Mesendoderm (in vitro differentiated cells): ENCODE measurements around the gene MAPK14. TPM values are rescaled to one million over a fixed set of nuclear protein-coding genes. Genes with fewer than 3 reads are reported as not detected.
"Not testable (repeated sequence)": the region's sequence is repeated elsewhere in the genome, so short reads cannot be mapped to it uniquely, and the experiment has no call there.

Experiments
- DNase-seq: peaks from one replicate; pipeline ENCODE4 v3.0.0; 2013
- H2AK5ac ChIP-seq: 2 replicates; pipeline ENCODE4 v1.6.1; 2013; ENCODE audit warnings: low read length, inconsistent platforms
- H2BK120ac ChIP-seq: 2 replicates; pipeline ENCODE4 v1.6.1; 2013; ENCODE audit warnings: low read depth, mild to moderate bottlenecking, low read length, moderate library complexity, mixed read lengths
- H2BK15ac ChIP-seq: replicated peaks from 2 replicates; pipeline ENCODE4 v1.6.1; 2013; ENCODE audit warnings: low read depth, mild to moderate bottlenecking, moderate library complexity
- H2BK5ac ChIP-seq: 2 replicates; pipeline ENCODE4 v1.6.1; 2013; ENCODE audit warnings: low read length, inconsistent platforms
- H3K18ac ChIP-seq: 2 replicates; pipeline ENCODE4 v1.6.1; 2013; ENCODE audit warnings: mild to moderate bottlenecking, low read length, mixed read lengths
- H3K23ac ChIP-seq: one replicate; pipeline ENCODE4 v1.6.1; 2013; ENCODE audit warnings: low read length
- H3K27ac ChIP-seq: 2 replicates; pipeline ENCODE4 v1.5.1; 2013; ENCODE audit warnings: low read depth, mild to moderate bottlenecking, inconsistent platforms, low read length, moderate library complexity
- H3K27me3 ChIP-seq: 2 replicates; pipeline ENCODE4 v1.6.1; 2013; ENCODE audit warnings: low read length, control low read depth, mild to moderate bottlenecking, inconsistent platforms; ENCODE audit not compliant: insufficient read depth, poor library complexity
- H3K36me3 ChIP-seq: 2 replicates; pipeline ENCODE4 v1.6.1; 2013; ENCODE audit warnings: low read length, inconsistent platforms; ENCODE audit not compliant: control insufficient read depth, insufficient read depth
- H3K4ac ChIP-seq: one replicate; pipeline ENCODE4 v1.6.1; 2013; ENCODE audit warnings: low read depth, mild to moderate bottlenecking, low read length, moderate library complexity
- H3K4me1 ChIP-seq: 2 replicates; pipeline ENCODE4 v1.6.1; 2013; ENCODE audit warnings: low read depth, low read length, inconsistent platforms; ENCODE audit not compliant: control insufficient read depth
- H3K4me2 ChIP-seq: 2 replicates; pipeline ENCODE4 v1.6.1; 2013; ENCODE audit warnings: low read length
- H3K4me3 ChIP-seq: 2 replicates; pipeline ENCODE4 v1.5.1; 2013; ENCODE audit warnings: mild to moderate bottlenecking, low read length
- H3K56ac ChIP-seq: one replicate; pipeline ENCODE4 v1.6.1; 2013; ENCODE audit warnings: low read length
- H3K79me1 ChIP-seq: 2 replicates; pipeline ENCODE4 v1.6.1; 2013; ENCODE audit warnings: low read length, inconsistent platforms
- H3K79me2 ChIP-seq: 2 replicates; pipeline ENCODE4 v1.6.1; 2013; ENCODE audit warnings: mild to moderate bottlenecking, low read length; ENCODE audit not compliant: control insufficient read depth, insufficient read depth
- H3K9ac ChIP-seq: 2 replicates; pipeline ENCODE4 v1.6.1; 2013; ENCODE audit warnings: low read length, inconsistent platforms
- H4K5ac ChIP-seq: one replicate; pipeline ENCODE4 v1.6.1; 2013; ENCODE audit warnings: low read length
- H4K8ac ChIP-seq: one replicate; pipeline ENCODE4 v1.6.1; 2013; ENCODE audit warnings: low read depth, mild to moderate bottlenecking, control low read depth, low read length, moderate library complexity
- WGBS: extraction: QIAGEN DNeasy Blood & Tissue Kit; methylation state at CpG from one replicate; pipeline ENCODE4 v1.1.7; 2013; ENCODE audit warnings: low lambda C conversion rate, missing lambda C conversion rate; ENCODE audit not compliant: insufficient coverage; ENCODE audit errors: extremely low coverage; 5-methylcytosine and 5-hydroxymethylcytosine counted together
- polyA plus RNA-seq, 2 experiments: library from polyadenylated mRNA; stranded (reverse); fragments of 200-250 nt; gene quantifications; one replicate each; pipeline ENCODE4 v1.2.3, GENCODE V29; 2013

The MAPK14 gene
- polyA plus RNA-seq (2013, experiment 1 of 2), result 13.7 TPM
- 14.3 TPM for polyA plus RNA-seq (2013, experiment 2 of 2)

GRCh38 chr6:36027501-36028087, at the start of gene MAPK14:
Gene MAPK14 (plus strand): TSS chr6:36027808. CDS start chr6:36028158, 350 bp downstream.
- H4K5ac ChIP-seq, result no peak within 1 kb of the TSS
- H2AK5ac ChIP-seq, result peak within 1 kb of the TSS; percentile 82
- H3K23ac ChIP-seq, result peak within 1 kb of the TSS; percentile 94
- peak within 1 kb of the TSS; percentile 45 for H3K4ac ChIP-seq
- no peak within 1 kb of the TSS for H4K8ac ChIP-seq
- peaks cover 7% of the 10 kb centered on the region for H3K79me1 ChIP-seq
- H3K18ac ChIP-seq, result peak within 1 kb of the TSS; percentile 82
- H3K4me2 ChIP-seq, result peak within 1 kb of the TSS; percentile 96
- H3K79me2 ChIP-seq, result peaks cover 25% of the 10 kb centered on the region
- no CpG with 5 or more reads among the region's 62 CpGs for WGBS
- H2BK120ac ChIP-seq, result no peak within 1 kb of the TSS
- H3K4me1 ChIP-seq, result no peaks in the 10 kb centered on the region
- peak within 1 kb of the TSS; percentile 41 for H2BK5ac ChIP-seq
- no peaks in the 10 kb centered on the region for H3K27me3 ChIP-seq
- DNase-seq, result peak; percentile 100
- no peaks in the 10 kb centered on the region for H3K36me3 ChIP-seq
- H3K9ac ChIP-seq, result peak within 1 kb of the TSS; percentile 99
- peak within 1 kb of the TSS; percentile 98 for H3K4me3 ChIP-seq
- H3K56ac ChIP-seq, result peak within 1 kb of the TSS; percentile 100
- H3K27ac ChIP-seq, result peak within 1 kb of the TSS; percentile 90
- no peak within 1 kb of the TSS for H2BK15ac ChIP-seq

GRCh38 chr6:35980126-35980525, 47.5 kb upstream of the MAPK14 start:
- not testable (repeated sequence) for H3K36me3 ChIP-seq, H3K9ac ChIP-seq, H2BK15ac ChIP-seq, H4K8ac ChIP-seq, H3K4me2 ChIP-seq, H2AK5ac ChIP-seq, H3K4ac ChIP-seq, H3K27ac ChIP-seq, H3K4me1 ChIP-seq, H4K5ac ChIP-seq, DNase-seq, H3K18ac ChIP-seq, H3K4me3 ChIP-seq, H3K23ac ChIP-seq, H3K79me2 ChIP-seq, H3K56ac ChIP-seq, H2BK120ac ChIP-seq, H3K79me1 ChIP-seq, H3K27me3 ChIP-seq, H2BK5ac ChIP-seq
- no CpG with 5 or more reads among the region's 1 CpG for WGBS

GRCh38 chr6:35980991-35981645, 46.5 kb upstream of the MAPK14 start:
- H3K56ac ChIP-seq, result no peak overlapping the region
- H3K4me2 ChIP-seq, result no peak overlapping the region
- H4K5ac ChIP-seq, result no peak overlapping the region
- H3K79me1 ChIP-seq, result no peaks in the 10 kb centered on the region
- H3K4me1 ChIP-seq, result no peaks in the 10 kb centered on the region
- no peak overlapping the region for H3K4me3 ChIP-seq
- H3K18ac ChIP-seq, result no peak overlapping the region
- WGBS, result no CpG with 5 or more reads among the region's 6 CpGs
- H2BK5ac ChIP-seq, result no peak overlapping the region
- no peak overlapping the region for H3K9ac ChIP-seq
- no peaks in the 10 kb centered on the region for H3K79me2 ChIP-seq
- no peak overlapping the region for H3K23ac ChIP-seq
- no peak overlapping the region for H2BK15ac ChIP-seq
- H4K8ac ChIP-seq, result no peak overlapping the region
- H2BK120ac ChIP-seq, result no peak overlapping the region
- no peak overlapping the region for H3K4ac ChIP-seq
- DNase-seq, result no peak
- no peaks in the 10 kb centered on the region for H3K27me3 ChIP-seq
- H2AK5ac ChIP-seq, result no peak overlapping the region
- H3K27ac ChIP-seq, result no peak overlapping the region
- no peaks in the 10 kb centered on the region for H3K36me3 ChIP-seq

GRCh38 chr6:35984701-35985100, 42.9 kb upstream of the MAPK14 start:
- Histone ChIP-seq H3K18ac (no peak overlapping the region), H3K9ac (no peak overlapping the region), H2BK5ac (no peak overlapping the region), H2BK15ac (no peak overlapping the region), H3K4me3 (no peak overlapping the region), H3K79me1 (no peaks in the 10 kb centered on the region), H3K56ac (no peak overlapping the region), H3K4ac (no peak overlapping the region), H3K27ac (no peak overlapping the region), H2AK5ac (no peak overlapping the region), H3K4me1 (no peaks in the 10 kb centered on the region), H3K36me3 (no peaks in the 10 kb centered on the region), H4K5ac (no peak overlapping the region), H3K27me3 (no peaks in the 10 kb centered on the region), H3K79me2 (no peaks in the 10 kb centered on the region), H4K8ac (no peak overlapping the region), H2BK120ac (peak overlapping the region; percentile 73), H3K4me2 (no peak overlapping the region), H3K23ac (no peak overlapping the region)
- peak; percentile 37 for DNase-seq
- WGBS, result no CpG with 5 or more reads among the region's 4 CpGs

GRCh38 chr6:35988047-35988446, 39.6 kb upstream of the MAPK14 start:
- not testable (repeated sequence) for H2BK15ac ChIP-seq, H3K9ac ChIP-seq, H3K79me2 ChIP-seq, H4K8ac ChIP-seq, H2BK120ac ChIP-seq, H3K23ac ChIP-seq, H3K79me1 ChIP-seq, H3K4me3 ChIP-seq, H2AK5ac ChIP-seq, H3K18ac ChIP-seq, H3K4ac ChIP-seq, H3K27ac ChIP-seq, H4K5ac ChIP-seq, H3K56ac ChIP-seq, H3K27me3 ChIP-seq, H2BK5ac ChIP-seq, H3K36me3 ChIP-seq, DNase-seq, H3K4me1 ChIP-seq, H3K4me2 ChIP-seq
- WGBS, result no CpG with 5 or more reads among the region's 9 CpGs
